ENCODE results near the gene HLX.

HLX gene

DNA sequence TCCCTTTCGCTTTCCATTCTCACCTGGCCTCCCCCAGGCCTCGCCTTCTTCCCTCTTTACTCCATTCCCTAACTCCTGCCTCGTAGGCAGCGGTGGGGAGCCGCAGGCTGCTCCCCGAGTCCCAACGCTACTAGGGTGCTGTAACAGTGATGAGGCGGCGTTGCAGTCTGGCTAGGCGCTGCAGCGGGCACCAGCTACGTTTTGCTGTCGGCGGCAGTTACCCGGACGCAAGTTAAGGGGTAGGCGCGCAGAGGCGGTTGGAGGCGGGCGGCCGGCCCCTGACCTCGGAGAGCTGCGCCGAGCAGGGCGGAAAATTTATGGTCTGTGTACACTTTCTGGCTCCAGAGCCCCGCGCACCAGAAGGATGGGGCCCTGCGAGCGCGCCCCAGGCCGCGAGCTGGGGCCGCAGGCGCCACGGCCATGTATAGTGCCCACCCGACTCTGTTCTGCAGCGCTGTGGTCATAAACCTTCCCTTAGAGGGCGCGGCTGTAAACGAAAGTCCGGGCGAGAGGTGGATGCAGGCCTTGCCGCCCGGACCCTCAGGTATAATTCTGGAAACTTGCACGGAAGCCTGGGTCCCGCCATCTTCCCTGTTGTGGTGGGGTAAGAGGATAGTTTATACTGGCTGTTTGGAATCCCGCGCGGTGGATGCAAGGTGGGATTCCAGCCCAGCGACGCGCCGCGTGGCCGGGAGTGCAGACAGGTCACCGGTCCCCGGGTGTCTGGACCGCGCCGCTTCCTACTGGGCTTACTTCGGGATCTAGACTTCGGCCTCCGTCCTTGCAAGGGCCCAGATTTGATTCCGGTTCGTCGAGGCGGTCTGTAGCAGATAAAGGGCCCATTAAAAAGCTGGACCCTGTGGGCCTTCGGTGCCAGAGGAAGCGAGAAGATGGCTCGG lies 15.0 kb downstream of the HLX start:
- FAIRE-seq (no peak), DNase-seq (ENCODE audit: low spot score) (no peak)

DNA sequence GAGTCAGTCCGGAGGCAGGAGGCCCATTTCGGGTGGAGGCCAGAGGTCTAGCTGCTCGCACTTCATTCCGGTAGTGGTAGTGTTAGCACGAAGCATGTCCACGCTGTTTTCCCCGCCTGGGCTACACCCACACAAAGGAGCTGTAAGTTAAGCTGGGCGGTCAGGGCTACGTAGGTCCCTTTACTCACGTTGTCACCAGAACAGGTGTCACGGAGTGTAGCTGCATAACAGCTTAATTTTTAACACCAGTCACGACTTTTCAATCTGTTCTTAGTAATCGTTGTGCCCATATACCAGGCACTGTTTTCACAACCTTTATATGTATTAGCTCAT lies 15.6 kb downstream of the HLX start:
- no peak for FAIRE-seq
- no peak for DNase-seq (ENCODE audit: low spot score)

DNA sequence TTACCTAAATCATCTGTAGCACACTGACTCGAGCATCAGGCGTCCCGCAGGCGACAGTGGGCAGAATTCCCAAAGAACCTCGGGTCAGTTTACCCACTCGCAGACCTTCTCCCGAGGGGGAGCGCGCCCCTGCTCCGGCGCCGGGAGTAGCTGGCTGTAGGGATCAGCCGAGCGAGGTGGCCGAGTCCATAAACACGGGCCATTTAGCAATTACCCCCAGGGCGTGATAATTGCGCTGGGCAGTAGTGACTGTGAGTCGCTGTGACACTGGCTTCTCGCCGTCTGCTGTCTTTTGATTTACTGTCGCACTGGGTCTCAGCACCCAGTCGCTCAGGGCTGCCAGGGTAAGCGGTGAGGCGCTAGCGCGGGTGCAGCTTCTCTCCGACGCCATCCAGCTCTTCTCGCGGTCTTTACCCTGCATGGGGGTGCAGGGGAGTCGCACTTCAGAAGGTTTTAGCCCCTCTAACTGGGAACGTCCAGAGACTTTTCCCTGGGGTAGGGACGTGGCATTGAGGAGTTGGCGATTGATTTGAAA lies 16.2 kb downstream of the HLX start:
- no peak for DNase-seq (ENCODE audit: low spot score)
- FAIRE-seq = no peak

DNA sequence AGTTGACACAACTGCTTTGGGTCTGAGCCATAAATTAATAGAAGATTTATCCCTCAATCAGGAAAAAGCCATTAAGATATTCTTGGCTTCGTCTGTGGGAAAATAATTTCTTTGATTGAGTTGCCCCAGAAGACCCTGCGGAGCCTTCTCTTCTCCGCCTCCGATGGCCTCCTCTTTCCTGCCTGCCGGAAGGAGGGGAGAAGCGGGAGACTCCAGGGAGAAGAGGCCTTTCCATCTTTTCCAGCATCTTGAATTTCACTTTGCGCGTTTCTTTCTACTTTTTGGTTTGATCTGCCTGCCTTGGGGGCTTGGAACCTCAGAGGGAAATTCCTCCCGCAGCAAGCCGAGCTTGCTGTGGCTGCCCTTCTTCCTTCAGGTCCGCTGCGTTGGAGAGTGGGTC lies 16.8 kb downstream of the HLX start:
- FAIRE-seq (no peak), DNase-seq (ENCODE audit: low spot score) (no peak)

DNA sequence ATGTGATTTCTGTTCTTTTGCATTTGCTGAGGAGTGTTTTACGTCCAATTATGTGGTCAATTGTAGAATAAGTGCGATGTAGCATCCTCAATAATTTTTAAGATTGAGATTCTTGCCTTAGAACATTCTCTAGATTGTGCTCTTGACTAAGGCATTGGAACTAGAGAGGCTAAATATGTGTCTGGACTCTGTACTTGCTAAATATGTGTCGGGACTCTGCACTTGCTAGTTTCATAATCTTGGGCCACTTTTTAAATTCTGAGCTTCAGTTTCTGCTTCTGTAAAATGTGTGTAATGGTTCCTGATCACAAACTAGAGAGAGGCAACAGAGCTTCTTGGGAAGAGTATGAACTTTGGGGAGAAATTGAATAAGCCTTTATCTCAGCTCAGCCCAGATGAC lies 21.6 kb downstream of the HLX start:
- FAIRE-seq (no peak), DNase-seq (ENCODE audit: low spot score) (no peak)

DNA sequence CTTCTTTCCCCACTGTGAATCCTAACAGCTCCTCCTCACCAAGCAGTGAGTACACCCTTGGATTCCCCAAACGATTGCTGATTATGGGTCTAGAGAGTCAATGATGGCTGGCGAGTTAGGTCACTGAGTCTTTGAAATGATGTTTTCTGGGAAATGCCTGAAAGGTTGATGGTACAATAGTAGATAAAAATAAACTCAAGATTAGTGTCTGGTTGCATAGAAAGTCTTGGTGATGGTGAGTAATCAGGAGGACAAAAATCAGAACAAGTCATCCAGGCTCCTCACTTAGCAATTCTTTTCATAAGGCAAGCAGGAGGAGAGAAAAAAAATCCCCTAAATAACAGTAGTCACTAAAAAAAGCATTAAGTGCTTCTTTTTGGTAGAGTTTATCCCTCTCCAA lies 22.6 kb downstream of the HLX start:
- no peak for DNase-seq (ENCODE audit: low spot score)
- FAIRE-seq = no peak

DNA sequence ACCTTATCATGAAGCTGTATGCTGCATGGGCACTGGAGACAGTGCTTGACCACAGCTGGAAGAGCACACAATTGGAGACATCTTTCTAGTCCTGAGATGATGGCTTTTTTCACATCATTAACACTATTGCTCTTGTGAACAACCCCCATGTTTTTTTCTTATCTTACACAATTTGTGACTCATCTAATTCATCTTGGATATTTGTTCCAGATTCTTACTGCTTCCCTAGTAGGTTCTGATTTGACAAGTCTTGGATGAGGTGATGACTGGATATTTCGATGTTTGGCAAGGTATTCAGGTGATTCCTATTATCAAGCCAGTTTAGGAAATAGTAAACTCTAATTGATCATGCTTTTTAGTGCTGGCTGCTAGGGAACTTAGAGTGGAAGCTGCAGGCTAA lies 23.7 kb downstream of the HLX start:
- FAIRE-seq (no peak), DNase-seq (ENCODE audit: low spot score) (no peak)

DNA sequence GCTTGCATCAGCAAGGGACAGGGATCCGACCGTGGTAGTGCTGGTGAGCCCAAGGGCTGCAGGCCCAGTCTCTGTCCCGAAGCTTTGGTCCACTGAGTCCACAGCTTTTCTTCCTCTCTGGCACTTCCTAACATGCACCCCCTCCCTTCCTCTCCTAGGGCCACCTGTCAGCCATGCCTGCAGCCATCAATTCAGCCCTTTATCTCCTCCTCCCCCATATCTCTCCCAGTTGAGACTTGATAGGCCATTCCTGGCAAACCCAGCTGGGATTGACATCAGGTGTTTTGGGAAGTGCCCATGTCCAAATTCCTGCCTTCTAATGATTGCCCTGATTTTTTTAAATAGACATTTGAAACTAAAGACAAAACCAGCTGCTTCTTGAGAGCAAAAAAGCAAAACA lies 25.6 kb downstream of the HLX start:
- no peak for DNase-seq (ENCODE audit: low spot score)

DNA sequence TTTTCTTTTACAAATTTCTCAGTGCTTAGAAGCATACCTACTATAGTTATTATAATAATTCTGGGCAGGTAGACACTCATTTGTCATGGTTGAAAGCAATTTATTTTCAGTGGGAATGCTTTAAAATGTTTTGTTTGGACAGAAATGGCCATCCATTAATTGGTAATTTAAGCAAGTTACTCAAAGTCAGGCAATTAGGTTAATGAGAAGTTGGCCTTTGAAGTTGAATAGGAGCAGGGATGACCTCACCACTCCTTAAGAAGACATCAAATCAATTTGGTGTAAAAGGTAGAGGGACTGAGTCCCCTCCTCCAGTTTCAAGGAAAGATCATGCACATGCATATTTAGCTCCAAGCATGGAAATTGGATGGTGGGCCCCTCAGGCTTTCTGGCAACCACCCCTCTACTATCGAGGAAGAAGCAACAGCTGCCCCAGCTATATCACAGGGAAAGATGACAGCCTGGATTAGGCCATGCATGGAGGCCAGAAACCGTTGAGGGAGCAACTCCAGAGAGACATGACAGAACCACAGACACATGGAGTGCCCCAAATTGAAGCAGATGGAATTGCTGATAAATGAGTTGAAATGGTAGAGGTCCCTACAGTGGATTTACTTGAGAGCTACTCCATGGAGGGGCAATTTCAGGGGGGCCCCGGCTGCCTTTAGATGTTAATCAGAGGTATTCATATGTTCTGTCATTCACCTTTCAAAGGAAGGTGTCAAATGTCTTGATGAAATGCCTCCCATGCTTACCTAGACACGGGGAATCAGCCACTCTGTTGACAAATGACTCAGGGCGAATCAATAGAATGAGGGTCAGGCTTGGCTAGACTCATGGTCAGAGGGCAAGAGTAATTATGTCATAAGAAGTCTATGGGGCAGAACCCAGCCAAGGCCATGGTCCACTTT lies 26.7 kb downstream of the HLX start:
- FAIRE-seq (no peak), DNase-seq (ENCODE audit: low spot score) (no peak)

More for the DNA sequence above, 25.6 kb downstream of the HLX start:
- FAIRE-seq = no peak

DNA sequence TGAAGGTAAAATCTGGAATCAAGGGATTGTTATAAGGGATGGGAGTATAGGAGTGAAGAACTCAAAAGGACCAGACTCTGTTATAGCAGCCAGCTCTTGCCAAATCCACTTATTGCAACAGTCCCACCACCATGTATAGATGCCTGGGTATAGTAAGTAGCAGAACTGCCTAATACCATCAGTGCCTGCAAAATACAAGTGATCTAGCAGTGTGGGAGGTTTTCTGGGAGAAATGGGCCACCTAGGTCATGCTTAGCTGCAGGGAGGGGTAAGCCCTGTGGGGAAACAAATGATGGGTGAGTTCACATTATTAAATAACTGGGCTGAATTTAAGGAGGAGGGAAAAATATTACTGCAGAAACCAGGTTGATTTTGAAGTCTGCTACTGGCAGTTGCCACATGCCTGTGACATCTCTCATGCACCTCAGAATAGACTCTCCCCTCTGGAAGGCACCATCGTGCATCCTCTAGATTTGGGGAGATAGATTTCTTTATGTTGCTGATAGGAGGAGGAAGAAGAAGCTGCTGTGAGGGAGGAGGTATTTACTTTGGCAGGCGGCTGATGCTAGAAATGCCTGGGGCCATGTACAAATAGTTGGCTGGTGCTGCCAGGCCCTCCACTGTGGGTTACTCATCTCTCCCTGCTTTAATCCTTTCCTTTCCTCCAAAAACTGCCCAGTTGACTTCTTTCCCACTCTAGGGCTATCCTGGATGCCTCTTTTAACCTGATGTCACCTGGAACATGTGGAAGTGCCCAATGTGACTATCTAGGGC lies 27.5 kb downstream of the HLX start:
- no peak for FAIRE-seq
- DNase-seq (ENCODE audit: low spot score) = no peak

DNA sequence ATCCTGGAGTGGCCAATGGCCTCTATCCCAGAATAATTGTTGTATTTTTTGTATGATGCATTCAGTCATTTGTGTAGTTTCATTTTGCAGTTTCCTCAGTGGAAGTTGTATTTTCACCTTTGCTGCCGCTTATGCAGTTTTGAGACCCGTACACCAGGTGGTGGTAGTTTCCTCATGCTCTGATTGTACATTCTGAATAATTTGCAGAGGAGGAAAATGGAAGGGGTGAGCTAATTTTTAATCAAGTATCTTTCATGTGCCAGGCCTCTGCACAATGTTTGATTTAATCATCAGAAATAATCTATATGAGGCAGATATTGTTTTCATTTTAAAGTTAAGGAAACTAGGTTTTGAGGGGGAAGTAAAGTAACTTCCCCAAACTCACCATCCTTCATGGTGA lies 29.5 kb downstream of the HLX start:
- FAIRE-seq = no peak
- peak; percentile 27 for DNase-seq (ENCODE audit: low spot score)

DNA sequence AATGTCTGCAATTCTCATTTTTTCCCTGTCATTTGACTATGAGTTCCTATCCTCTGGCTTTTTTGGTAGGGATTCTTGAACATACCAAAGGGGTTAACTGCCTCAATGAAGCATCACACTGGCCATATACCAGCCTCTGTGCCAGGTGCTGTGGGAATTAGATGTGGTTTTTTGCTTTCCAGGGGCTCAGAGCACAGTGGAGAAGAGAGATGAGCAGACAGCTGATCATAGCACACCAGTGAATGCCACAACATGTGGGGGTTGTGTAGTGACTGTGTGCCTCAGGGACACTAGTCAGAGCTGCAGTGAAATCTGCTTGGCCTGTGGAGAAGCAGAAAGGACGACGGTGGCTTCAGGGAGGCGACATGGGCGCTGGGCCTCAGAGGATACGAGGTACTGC lies 30.8 kb downstream of the HLX start:
- no peak for FAIRE-seq
- DNase-seq (ENCODE audit: low spot score) = no peak

DNA sequence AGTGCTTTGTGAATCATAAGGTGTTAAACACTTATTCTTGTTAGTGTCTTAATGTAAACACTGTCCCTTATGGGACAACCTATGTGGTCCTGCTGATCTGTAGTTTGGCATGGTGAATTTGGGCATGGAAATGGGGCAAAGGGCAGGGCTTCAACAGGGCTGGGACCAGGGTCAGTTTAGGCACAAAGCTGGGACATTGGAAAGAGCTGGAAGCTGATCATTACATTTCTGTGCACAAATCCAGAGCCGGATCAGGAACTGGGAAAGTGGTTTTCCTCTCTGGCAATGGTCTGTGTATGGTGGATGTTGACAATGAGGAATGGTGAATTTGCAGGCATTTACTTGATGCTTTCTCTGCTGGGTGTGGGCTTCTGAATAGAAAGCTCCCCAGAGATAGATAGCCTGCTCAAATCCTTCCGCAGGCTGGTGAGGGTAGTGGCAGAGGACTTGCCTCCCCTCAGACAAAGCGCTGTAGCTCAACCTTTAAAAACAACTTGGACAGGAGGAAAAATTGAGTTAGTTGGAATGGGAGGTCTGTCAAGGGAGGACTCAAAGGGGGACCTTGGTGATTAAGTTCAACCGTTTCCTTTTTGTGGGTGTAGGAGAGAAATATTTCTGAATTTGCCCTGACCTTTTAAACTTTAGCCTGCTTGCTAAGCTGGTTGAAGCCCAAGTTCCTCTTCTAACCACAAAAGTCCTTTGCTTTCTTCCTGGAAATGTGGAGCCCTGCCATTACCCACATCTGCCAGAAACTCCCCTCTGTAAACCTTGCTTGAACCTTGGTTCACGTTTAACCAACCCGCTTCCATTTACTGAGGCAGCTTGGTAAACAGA lies 35.3 kb downstream of the HLX start:
- FAIRE-seq (no peak), DNase-seq (ENCODE audit: low spot score) (no peak)

DNA sequence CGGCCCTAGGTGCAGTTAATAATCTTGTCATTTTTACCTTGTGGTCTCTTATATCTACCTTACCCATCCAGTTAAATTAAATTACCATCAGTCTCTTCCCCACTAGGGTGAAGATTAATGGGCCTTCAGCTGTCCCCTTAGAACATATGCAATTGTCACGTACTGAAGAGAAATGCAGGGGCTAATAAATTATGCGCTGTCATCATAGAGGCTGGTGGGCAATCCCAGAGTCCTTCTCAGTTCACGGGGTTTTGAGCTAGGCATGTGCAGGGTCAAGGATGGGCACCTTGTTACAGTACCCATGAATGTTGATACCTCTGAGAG lies 35.8 kb downstream of the HLX start:
- no peak for DNase-seq (ENCODE audit: low spot score)
- no peak for FAIRE-seq

DNA sequence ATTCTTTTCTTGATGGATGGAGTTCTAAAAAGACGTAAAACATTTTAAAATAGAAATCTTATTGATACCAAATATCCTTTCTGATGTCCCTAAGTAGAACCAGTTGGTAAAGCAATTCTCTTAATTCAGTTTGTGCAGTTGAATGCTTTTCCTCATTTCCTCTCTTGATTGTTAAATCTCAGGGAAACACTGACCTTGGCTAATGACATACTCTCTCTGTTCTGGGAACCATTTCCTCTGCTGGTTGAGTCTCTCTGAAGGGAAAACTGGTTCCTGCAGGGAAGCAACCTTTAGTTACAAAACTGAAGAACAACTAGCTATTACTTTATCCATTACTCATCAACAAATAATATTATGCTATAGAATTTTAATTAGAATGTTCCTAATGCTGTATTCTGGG lies 36.7 kb downstream of the HLX start:
- DNase-seq (ENCODE audit: low spot score) (no peak), FAIRE-seq (no peak)

DNA sequence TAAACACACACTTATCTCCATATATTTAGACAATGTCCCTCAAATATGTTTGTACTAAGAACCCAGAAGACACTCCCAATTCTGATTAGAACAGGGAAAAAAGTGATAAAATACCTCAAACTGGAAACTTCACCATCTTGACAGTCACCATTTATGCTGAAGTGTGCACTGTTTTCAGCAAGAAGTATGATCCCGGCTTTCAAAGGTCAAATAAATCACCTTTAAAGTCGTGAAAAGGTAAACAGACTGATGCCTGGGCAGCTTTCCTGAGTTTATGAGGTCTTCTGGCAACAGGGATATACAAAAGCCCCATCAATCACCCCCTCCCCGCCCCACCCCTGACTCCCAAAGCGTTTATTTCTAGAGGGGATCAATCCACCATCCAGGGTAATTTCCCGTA lies 37.9 kb downstream of the HLX start:
- DNase-seq (ENCODE audit: low spot score) = no peak
- FAIRE-seq = no peak

DNA sequence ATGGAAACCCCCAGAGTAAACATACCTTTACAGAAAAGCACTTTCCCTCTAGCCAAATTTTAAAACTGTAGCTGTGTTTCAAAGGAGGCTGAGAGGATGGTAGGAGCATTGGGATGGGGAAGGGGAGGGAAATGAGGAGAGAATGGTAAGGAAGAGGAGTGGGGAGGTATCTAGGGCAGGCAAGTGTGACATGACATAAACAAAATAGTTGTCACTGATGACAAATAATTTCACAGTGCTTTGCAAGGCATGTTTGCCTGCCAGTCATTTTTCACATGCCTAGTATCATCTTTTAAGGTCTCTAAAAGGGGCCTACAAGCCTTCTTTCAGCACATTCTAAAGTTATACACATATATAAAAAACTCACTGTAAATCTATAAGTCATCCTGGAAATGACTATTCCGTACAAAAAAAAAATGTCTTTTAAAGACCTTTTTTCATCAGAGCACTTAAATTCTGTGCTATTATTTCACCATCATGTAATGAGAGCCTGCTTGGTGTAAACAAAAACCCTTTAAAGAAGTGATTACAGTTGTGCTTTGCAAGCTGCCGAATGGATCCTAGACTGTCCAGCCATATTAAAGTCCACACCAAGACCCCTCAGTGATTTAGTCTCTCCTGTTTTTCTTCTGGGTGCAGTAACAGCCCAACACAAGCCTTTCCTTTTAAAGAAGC lies 38.4 kb downstream of the HLX start:
- FAIRE-seq (no peak), DNase-seq (ENCODE audit: low spot score) (no peak)

DNA sequence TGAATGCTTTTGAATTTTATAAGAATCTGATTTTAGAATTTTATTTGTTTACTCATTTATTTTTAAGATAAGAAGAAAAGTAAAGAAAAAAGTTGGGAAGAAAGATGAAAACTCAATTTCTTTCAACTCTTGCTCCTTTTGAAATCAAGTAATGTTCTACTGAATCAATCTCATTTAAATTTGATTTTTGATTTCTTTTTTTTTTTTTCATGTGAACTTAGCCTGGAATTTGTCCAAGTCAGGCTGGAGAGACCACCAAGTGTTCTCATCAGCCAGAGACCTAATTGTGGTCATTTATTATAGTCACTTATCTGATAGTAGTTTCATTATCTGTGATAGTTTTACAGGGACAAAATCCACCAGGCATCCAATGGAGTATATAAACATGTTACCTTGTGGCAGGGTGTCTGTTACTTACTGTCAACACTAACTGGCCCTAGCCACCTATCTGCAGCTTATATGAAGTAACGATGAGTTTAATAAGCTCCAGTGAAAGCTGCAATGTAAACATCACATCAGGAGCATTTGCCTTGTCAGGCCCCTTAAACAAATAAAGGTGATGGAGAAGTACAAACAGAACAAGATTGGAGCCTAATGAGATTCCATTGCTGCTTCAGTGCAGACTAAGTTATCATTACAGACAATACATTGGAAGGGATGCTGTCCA lies 39.2 kb downstream of the HLX start:
- peak; percentile 27 for FAIRE-seq
- DNase-seq (ENCODE audit: low spot score) = no peak

DNA sequence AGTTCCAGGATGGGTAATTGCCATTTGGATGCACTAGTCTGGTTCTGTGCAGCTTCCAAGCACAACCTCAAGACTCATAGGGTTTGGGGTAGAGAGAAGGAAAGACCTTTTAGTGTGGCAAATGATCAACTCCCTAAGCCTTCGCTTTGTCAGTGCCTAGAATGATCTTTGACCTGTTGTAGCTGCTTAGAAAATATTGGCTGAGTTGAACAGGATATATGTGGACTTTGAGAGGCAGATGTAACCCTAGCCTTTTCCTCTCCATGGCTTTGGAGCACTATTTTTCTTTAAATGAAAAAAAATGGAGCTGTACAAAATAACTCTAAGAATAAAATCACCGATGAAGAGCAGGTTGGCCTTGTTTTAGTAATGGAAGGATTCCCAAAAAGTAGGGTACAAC lies 41.7 kb downstream of the HLX start:
- FAIRE-seq = no peak

DNA sequence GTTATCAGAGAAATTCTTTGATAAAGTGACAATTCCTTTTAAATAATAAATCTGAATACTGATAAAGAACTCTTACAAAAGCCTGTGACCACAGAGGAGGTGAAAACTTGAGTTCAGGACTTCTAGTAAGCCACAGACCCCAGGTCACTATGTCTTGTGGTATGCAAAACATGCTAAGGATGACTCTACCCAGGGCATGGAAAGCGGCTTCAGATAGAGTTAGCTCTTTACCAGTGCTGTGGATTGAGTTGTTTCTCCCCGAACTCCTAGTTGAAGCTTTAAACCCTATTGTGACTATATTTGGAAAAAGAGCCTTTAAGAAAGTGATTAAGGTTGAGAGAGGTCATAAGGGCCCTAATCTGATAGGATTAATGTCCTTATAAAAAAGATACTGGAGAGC lies 42.3 kb downstream of the HLX start:
- DNase-seq (ENCODE audit: low spot score) = no peak
- no peak for FAIRE-seq

More for the DNA sequence above, 41.7 kb downstream of the HLX start:
- no peak for DNase-seq (ENCODE audit: low spot score)
